GM15510 (cell line): ENCODE measurements around the gene EXOSC9.

ENCODE experiments used
- POLR2A ChIP-seq: IDR thresholded peaks from 3 replicates; pipeline ENCODE4 v1.6.1; 2011; ENCODE audit warnings: borderline replicate concordance; ENCODE audit not compliant: insufficient read length; ENCODE audit errors: extremely low read depth

Gene EXOSC9

DNA sequence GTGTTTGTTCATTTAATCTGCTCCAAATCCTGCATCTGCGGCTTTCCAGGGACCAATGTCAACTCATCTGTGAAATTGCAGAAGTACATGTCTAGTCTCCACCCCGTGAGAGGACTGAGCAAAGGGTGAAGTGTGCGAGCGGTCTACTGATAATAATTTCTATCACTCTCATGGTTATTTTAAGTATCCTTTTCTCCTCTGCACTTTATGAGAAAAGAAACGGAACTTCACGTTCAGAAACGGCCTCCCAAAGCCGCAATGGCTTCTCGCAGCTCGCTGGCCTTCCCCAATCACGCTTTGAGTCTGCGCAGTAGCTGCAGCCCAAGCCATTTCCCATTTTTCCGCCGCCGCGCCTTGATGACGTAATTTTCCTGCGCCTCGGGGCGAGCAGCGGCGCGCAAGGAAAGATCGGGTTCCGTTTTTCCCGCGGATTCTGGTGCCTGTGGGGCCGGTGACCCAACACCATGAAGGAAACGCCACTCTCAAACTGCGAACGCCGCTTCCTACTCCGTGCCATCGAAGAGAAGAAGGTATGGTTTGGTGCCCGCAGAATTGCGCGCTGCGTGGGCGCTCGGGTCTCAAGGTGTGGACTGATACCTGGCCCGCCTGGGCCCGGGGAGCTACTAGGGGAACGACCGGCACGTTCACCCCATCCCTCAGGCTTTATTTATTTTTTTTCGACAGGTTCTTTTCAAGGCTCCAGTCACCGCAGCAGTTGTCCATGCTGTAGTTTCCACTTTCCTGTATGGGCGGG is at the start of gene EXOSC9:
EXOSC9 (plus strand) TSS at position 363 of the 754 bp plus-strand sequence; CDS start at position 465, 102 bp downstream.
- TF ChIP-seq POLR2A = peak; percentile 79

GRCh38 chr4:121758925-121759568 is 42.1 kb upstream of the EXOSC9 start:
- no peak for TF ChIP-seq POLR2A

- TF ChIP-seq POLR2A = no peak
Observed at GRCh38 chr4:121760205-121760604, 40.9 kb upstream of the EXOSC9 start.

- TF ChIP-seq POLR2A = no peak
Observed at GRCh38 chr4:121764303-121764701, 36.8 kb upstream of the EXOSC9 start.

DNA sequence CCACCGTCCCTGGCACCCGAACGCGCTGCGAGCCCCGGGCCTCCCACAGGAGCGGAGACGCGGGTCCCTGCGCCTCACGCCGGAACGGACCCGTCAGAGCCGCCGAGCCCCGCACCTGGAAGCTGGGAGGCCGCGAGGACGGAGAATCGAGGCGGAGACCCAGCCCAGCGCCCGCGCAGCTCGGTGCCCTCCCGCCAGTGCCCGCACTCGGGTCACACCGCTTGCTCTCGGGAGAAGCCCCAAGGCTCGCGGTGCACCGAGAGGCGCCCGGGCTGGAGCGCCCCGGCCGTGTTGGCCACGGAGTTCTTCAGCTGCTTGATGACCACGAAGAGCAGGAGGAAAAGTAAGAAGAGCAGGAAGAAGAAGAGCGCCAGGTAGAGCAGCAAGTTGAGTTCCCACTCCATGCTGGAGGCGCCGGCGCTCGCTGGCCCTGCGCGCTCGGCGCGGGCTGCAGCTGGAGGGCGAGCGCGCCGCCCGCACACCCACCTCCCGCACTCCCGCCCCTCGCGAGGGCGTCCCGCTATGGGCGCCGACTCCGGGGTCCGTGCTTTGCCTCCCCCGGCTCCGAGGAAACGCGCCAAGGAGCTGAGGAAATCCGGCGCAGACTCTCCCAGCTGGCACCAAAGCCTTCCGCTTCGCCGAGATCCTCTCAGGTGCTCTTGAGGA is 36.3 kb upstream of the EXOSC9 start, which contains the start of gene SMIM43:
SMIM43 (minus strand) TSS at position 463 of the 666 bp plus-strand sequence; CDS start at position 404, 59 bp downstream.
- TF ChIP-seq POLR2A = no peak

- TF ChIP-seq POLR2A = no peak
Observed at GRCh38 chr4:121765368-121765705, 35.8 kb upstream of the EXOSC9 start.

GRCh38 chr4:121765971-121766538 is 35.1 kb upstream of the EXOSC9 start:
- TF ChIP-seq POLR2A = no peak

DNA sequence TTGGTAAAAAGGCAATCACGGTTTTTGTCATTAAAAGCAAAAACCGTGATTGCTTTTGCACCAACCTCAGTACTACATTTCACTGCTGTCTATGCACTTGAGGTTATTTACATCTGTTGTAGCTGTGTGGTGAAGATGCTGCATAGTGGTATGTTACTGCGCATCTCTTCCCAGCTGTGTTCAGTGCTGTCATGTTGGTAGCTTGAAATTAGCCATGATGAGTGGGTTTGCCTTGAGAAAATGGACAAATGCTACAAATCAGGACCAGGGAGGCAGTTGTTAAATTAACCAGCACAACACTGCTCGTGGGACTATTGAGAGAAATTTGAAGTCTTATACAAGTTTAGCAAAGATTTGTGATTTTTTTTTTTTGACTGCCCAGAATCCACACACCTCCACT is 34.0 kb upstream of the EXOSC9 start:
- TF ChIP-seq POLR2A = no peak

DNA sequence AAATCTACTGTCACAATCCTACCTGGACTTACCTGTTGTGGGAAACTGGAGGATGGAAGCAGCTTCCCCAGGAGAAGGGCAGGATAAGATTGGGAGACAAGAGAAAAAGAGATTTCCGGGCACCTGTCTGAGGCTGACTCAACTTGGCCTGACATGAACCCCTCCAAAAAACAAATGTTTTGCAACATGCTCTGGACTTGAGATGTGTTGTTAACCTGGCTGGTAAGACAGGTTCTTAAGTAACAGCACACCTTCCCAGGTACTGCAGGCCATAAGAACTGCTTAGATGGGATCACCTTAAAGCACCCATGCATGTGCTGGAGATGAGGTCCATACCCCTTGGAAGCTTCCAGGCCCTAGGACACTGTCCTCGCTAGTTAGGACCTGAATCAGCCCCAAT is 31.8 kb upstream of the EXOSC9 start:
- no peak for TF ChIP-seq POLR2A

DNA sequence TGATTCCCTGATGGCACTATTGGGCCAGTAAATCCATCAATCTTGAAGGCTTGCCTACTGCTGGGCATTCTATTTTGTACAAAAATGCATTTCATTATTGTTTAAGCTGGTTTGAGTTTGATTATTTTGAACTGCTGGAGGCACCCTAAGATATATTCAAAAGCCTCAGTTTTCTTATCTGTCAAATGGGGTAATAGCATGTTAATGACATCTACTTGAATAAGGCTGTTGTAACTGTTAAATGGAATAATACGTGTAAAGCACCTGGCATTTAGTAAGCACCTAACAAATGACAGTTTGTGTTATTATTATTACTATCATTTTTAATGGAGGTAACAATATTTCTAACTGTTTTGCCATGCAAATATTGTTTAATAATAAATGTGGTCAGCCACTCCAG is 29.3 kb upstream of the EXOSC9 start:
- TF ChIP-seq POLR2A = no peak

- TF ChIP-seq POLR2A = no peak
Observed at GRCh38 chr4:121773883-121774282, 27.2 kb upstream of the EXOSC9 start.

- no peak for TF ChIP-seq POLR2A
Observed at GRCh38 chr4:121776610-121777401, 24.3 kb upstream of the EXOSC9 start.

DNA sequence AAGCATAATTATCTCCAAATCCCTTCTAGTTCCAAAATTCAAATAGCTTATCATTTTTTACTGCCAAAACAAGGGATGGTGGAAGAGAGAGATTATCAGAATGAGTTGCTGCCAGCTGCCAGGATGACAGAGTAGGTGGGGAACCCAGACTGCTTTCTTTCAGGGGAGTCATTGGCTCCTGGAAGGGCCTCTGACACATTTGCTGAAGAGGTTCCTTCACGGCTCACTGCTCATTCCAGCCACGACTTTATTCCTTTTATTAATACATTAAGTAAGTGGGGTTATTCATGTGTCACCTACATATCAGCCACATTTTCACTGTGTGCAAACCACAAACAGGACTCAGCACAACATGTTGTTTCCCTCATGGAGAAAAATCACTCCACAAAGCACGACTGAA is 23.5 kb upstream of the EXOSC9 start:
- TF ChIP-seq POLR2A = no peak

- no peak for TF ChIP-seq POLR2A
Observed at GRCh38 chr4:121778991-121779628, 22.0 kb upstream of the EXOSC9 start.
